ENCODE results near the gene TICAM1. TPM values are rescaled to one million over a fixed set of nuclear protein-coding genes. Genes with fewer than 3 reads are reported as not detected.

Gene TICAM1
- total and polyA plus RNA-seq, 2 of the 13 experiments (the other 11 are each of a cell fraction or from before 2014, with no cell fraction given): 0.33 to 0.95 TPM

DNA sequence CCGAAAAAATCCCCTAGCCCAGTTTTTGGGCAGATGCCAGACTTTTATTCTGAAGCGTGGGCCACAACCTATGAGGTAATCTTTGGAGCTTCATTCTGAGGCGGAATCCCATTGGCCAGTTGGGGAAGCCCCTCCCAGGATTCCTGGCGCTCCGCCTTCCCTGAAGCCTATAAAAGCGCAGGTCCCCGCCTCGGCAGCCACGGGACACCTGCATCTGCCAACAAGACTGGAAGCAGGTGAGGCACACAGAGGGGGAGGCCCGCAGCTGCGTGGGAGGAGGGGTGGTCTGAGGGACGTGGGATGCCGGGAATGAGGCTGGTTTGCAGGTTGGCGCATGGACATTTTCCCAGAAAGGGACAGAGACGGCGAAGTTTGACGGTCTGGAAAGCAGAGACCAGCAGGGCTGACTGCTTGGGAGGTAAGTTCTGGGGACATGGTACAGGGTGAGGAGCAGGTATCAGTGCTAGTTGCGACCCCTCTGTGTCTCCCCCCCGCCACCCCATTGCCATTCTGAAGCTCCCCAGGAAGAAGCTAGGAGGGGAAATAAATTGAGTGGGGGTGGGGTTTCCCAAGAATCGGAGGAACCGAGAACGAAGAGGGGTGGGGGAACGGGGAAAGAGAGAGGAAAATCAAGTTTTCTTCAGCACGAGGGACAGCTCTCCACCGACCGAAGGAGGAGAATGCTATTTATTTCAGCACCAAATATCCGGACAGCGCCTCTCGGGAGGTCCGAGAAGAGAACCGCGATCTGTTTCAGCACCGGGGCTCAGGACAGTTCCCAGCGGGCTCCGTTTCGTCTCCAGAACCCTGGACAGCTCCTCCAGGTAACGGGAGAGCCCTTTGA lies 62.4 kb downstream of the TICAM1 start (continued):
- TF ChIP-seq ZBTB37 (CRISPR knock-in tag; IDR thresholded peaks at IDR 0.05): peak; percentile 99
- no peak for TF ChIP-seq HNRNPL (IDR thresholded peaks at IDR 0.05; ENCODE audit: low read depth, low read length)
- TF ChIP-seq, protein P1, sequence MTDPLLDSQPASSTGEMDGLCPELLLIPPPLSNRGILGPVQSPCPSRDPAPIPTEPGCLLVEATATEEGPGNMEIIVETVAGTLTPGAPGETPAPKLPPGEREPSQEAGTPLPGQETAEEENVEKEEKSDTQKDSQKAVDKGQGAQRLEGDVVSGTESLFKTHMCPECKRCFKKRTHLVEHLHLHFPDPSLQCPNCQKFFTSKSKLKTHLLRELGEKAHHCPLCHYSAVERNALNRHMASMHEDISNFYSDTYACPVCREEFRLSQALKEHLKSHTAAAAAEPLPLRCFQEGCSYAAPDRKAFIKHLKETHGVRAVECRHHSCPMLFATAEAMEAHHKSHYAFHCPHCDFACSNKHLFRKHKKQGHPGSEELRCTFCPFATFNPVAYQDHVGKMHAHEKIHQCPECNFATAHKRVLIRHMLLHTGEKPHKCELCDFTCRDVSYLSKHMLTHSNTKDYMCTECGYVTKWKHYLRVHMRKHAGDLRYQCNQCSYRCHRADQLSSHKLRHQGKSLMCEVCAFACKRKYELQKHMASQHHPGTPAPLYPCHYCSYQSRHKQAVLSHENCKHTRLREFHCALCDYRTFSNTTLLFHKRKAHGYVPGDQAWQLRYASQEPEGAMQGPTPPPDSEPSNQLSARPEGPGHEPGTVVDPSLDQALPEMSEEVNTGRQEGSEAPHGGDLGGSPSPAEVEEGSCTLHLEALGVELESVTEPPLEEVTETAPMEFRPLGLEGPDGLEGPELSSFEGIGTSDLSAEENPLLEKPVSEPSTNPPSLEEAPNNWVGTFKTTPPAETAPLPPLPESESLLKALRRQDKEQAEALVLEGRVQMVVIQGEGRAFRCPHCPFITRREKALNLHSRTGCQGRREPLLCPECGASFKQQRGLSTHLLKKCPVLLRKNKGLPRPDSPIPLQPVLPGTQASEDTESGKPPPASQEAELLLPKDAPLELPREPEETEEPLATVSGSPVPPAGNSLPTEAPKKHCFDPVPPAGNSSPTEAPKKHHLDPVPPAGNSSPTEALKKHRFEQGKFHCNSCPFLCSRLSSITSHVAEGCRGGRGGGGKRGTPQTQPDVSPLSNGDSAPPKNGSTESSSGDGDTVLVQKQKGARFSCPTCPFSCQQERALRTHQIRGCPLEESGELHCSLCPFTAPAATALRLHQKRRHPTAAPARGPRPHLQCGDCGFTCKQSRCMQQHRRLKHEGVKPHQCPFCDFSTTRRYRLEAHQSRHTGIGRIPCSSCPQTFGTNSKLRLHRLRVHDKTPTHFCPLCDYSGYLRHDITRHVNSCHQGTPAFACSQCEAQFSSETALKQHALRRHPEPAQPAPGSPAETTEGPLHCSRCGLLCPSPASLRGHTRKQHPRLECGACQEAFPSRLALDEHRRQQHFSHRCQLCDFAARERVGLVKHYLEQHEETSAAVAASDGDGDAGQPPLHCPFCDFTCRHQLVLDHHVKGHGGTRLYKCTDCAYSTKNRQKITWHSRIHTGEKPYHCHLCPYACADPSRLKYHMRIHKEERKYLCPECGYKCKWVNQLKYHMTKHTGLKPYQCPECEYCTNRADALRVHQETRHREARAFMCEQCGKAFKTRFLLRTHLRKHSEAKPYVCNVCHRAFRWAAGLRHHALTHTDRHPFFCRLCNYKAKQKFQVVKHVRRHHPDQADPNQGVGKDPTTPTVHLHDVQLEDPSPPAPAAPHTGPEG (CRISPR knock-in tag; IDR thresholded peaks at IDR 0.05): peak; percentile 99
- peak; percentile 100 for TF ChIP-seq MEIS2 (CRISPR knock-in tag; IDR thresholded peaks at IDR 0.05)
- TF ChIP-seq ZBTB42 (CRISPR knock-in tag; IDR thresholded peaks at IDR 0.05): peak; percentile 100
- peak; percentile 100 for TF ChIP-seq HOXA9 (CRISPR knock-in tag; IDR thresholded peaks at IDR 0.05; ENCODE audit: borderline replicate concordance)
- TF ChIP-seq, protein P2, sequence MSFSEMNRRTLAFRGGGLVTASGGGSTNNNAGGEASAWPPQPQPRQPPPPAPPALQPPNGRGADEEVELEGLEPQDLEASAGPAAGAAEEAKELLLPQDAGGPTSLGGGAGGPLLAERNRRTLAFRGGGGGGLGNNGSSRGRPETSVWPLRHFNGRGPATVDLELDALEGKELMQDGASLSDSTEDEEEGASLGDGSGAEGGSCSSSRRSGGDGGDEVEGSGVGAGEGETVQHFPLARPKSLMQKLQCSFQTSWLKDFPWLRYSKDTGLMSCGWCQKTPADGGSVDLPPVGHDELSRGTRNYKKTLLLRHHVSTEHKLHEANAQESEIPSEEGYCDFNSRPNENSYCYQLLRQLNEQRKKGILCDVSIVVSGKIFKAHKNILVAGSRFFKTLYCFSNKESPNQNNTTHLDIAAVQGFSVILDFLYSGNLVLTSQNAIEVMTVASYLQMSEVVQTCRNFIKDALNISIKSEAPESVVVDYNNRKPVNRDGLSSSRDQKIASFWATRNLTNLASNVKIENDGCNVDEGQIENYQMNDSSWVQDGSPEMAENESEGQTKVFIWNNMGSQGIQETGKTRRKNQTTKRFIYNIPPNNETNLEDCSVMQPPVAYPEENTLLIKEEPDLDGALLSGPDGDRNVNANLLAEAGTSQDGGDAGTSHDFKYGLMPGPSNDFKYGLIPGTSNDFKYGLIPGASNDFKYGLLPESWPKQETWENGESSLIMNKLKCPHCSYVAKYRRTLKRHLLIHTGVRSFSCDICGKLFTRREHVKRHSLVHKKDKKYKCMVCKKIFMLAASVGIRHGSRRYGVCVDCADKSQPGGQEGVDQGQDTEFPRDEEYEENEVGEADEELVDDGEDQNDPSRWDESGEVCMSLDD (CRISPR knock-in tag; IDR thresholded peaks at IDR 0.05; ENCODE audit: borderline replicate concordance): peak; percentile 100
- peak; percentile 99 for TF ChIP-seq ZNF775 (CRISPR knock-in tag; IDR thresholded peaks at IDR 0.05; ENCODE audit: borderline replicate concordance)
- peak; percentile 75 for TF ChIP-seq YY1 (IDR thresholded peaks at IDR 0.05; ENCODE audit: insufficient read depth, insufficient replicate concordance, low read depth, low read length)
- peak; percentile 100 for TF ChIP-seq ZNF619 (CRISPR knock-in tag; IDR thresholded peaks at IDR 0.05)
- TF ChIP-seq, protein P3, sequence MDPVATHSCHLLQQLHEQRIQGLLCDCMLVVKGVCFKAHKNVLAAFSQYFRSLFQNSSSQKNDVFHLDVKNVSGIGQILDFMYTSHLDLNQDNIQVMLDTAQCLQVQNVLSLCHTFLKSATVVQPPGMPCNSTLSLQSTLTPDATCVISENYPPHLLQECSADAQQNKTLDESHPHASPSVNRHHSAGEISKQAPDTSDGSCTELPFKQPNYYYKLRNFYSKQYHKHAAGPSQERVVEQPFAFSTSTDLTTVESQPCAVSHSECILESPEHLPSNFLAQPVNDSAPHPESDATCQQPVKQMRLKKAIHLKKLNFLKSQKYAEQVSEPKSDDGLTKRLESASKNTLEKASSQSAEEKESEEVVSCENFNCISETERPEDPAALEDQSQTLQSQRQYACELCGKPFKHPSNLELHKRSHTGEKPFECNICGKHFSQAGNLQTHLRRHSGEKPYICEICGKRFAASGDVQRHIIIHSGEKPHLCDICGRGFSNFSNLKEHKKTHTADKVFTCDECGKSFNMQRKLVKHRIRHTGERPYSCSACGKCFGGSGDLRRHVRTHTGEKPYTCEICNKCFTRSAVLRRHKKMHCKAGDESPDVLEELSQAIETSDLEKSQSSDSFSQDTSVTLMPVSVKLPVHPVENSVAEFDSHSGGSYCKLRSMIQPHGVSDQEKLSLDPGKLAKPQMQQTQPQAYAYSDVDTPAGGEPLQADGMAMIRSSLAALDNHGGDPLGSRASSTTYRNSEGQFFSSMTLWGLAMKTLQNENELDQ (CRISPR knock-in tag; IDR thresholded peaks at IDR 0.05; ENCODE audit: borderline replicate concordance): peak; percentile 100
- peak; percentile 100 for TF ChIP-seq SP140L (CRISPR knock-in tag; IDR thresholded peaks at IDR 0.05; ENCODE audit: borderline replicate concordance)

Measured in HepG2 (cell line).